IPS-NIHi7 (cell line): ENCODE data around the gene ARHGEF4.

Experiments
- DNase-seq: peaks from one replicate; pipeline ENCODE4 v3.0.0; 2012; ENCODE audit warnings: mixed read lengths; ENCODE audit errors: extremely low spot score

The ARHGEF4 gene

GRCh38 chr2:131092458-131093005 lies 255.8 kb downstream of the ARHGEF4 start:
- DNase-seq, result no peak

- DNase-seq, result peak; percentile 91
Observed at GRCh38 chr2:131093006-131093695, 256.4 kb downstream of the ARHGEF4 start, which contains the start of gene FAM168B. Gene FAM168B, minus strand, starts transcription at chr2:131093460. Its CDS starts 10,814 bp downstream, at chr2:131082646.

GRCh38 chr2:131093696-131094462 lies 257.2 kb downstream of the ARHGEF4 start:
- peak; percentile 63 for DNase-seq

GRCh38 chr2:131094463-131095281 lies 258.0 kb downstream of the ARHGEF4 start:
- no peak for DNase-seq
